HuH-7 (cell line): ENCODE data around the gene GCK.
A peak's percentile ranks its signal among the peaks of the same experiment; 100 is the strongest.

ENCODE experiments used
- DNase-seq: peaks from one replicate; pipeline ENCODE4 v3.0.0; 2011; ENCODE audit warnings: low spot score

GCK gene

DNA sequence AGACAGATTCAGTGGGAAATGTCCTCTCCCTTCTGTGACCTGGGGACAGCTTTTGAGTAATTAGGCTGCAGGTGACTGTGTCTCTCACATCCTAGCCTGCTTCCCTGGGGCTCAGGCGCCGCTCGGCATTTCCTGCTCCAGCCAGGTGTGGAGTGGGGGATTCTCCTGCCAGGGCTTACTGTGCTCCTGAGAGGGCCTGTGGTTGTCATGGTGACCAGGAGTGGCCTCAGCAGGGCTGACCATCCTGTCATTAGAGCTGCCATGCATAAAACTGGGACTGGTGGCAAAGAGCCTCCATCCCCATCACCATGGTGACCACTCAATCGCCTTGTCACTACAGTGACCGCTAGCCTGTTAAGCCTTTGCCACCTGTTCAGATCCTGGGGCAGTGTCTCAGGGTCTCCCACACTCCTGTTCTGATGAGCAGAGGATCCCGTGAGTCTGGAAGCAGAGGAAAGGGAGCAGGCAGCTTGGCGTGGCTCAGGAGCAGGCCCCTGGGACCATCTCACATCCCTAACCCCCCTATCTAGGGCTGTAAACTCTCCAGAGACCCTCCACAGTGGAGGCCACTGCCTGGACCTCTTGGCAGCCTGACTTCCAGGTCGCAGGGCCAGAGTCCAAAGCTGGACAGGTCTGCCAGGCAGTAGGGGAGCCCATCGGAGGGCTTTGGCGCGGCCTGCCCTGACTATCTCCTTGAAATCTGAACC, at the start of gene GCK:
GCK (minus strand) TSS at position 154 of the 707 bp plus-strand sequence. CDS start 486 bp downstream, outside the sequence.
- no peak for DNase-seq

DNA sequence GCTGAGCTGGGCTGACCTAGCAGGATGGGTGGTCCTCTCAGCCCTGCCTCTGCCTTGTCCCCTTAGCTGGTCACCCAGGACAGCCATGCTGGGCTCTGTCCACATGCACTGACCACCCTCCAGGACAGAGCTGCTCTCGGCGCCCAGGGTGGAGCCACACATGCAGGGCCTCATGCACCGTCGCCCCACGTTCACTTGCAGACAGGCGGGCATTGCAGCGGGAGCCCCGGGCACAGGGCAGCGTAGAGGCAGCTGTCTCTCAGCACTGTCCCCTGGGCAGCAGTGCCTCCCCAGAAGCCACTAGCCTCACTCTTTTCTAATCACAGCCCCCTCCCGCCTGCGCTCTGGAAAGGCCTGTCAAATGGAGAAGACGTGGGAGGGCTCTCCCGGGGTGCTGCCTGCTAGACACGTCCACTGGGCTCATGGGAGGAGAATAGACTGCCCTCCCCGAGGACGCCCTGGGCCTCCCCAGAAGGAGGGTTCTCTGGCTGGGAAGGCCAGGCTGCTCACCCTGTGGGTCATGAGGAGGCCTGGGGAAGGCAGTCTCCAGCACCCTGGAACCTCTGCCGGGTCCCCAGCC, 49.0 kb upstream of the GCK start:
- DNase-seq = no peak

DNA sequence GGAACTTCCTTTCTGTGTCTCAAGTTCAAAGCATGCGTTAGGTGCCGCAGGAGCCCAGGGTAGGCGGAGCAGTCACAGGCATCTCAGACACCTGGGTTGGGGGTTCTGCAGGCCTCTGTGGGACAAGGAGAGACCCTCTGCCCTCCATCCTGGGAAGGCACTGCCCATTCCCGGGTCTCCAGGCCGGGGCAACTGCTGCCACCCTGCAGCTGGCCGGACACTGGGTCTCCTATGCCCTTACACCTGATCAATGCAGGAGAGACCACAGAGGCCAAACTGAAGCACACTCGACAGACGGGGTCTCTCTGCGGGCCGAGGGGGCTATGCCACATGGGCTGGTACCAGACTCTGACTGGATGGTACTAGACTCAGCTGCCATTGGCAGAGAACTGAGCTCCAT, 48.5 kb upstream of the GCK start:
- no peak for DNase-seq

DNA sequence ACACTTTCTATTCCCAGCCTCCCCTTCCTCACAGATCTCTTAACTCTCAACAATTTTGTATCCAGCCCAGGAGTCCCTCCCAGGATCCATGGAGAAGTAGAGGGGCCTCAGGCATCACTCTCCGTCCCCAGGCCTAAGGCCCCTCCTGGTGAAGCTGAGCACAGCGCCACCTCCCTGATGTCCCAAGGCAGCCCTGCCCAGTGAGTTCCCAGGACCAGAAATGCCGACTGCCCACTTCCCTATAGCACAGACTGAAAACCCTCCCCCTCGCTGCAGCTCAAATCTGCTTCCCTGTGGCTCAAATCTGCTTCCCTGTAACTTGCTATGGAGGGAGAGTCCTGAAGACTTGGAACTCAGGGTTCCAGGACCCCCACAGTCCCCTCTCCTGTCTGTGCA, 47.1 kb upstream of the GCK start:
- DNase-seq = peak; percentile 50

DNA sequence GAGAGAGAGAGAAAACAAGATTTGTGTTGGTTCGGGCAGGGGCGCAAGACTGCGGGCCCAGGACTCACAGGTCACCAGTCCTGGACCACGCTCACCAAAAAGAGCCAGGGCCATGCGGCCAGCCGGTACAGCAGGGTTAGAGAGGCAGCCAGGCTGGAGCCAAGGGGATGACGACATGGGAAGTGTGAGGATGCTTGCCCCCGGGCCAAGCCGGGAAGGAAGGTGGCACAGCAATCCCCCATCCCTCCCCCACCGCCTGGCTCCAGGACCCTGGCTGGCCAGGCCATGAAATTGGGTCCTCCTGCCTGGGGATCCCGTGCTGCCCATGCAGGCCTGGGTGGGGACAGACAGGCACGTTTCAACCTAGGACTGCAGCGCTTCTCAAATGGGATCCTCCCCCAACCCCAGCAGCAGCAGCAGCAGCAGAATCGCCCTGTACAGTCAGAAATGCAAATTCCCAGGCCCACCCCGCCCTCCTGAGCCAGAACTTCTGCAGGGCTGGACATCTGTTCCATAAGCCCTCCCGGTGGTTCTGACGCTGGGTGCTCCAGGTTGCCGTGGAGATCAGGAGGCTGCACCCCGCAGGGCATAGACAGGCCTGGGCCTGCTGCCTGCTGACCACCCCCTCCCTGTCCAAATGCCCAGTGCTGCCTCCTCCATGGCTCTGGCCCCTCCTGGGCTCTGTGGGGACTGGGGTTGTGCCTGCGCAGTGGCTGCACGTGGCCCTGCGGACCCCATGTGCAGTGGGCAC, 46.5 kb upstream of the GCK start:
- no peak for DNase-seq

DNA sequence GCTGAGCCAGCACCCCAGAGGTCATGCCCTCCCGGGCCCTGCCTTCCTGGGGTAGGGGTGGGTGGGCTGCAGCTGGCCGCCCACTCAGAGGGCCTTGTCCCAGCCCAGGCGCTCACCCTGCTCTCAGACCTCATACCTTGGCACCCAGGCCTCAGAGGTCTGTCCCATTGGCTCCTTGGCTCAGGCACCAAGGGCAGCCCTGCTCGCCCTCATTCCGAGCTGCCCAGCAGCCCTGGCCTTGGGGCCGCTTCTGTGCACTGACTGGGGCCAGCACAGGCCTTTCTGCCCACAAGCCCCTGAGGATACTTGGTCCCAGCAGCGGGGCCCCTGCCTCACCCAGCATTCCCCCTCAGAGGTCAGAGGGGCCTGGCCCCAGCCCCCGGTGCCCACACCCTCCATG, 45.8 kb upstream of the GCK start:
- DNase-seq = no peak

DNA sequence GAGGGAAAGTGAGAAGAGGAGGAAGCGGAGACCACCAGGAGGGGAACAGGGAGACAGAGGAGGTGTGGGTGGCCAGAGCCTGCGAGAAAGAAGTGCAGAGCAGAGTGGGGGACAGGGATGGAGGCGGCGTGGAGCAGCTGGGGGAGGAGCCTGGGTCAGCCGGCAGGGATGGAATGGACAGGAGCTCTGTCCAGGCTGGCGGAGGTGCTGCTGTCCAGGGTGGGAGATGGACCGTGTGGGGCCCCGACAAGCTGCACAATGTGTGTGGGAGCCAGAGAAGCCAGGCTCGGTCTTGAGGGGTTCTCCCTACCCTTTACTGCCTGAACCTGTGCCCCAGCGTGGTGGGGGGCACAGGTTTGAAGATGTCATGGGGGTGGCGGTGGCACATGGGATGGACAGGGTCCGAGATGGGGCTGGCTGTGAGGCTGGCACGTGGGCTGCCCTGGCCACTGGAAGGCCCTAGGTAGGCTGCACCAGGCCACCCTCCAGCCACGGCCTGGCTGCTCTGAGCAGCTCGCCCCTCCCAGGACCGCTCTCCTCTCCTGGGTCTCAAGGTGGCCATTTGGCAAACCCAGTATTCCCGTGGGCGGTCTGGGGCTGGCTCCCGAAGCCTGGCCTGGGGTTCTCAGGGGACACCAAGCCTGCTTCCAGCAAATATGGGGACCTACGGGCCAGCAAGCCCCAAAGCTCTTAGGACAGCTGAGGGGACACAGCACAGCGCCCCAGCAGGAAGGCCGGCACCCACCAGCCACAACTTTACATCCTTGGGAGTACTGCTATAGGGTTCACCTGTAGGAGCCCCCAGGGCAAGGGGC, 43.9 kb upstream of the GCK start:
- no peak for DNase-seq

DNA sequence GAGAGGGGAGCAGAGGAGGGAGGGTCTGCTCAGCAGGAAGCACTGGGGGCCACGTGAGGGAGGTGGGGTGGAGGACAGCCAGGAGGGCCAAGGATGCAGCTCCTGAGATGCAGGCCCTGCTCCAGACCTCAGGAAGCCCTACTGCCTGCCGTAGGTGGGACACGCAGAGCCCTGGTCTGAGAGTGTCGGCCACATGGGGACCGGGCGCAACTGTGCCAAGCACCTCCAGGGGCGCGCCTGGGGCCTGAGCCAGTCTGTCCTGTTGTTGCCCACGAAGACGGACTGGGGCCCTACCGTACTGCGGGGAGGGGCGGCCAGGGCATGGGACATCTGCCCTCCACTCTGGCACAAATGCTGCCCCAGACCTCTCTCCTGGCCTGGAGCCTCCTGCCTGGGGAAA, 43.2 kb upstream of the GCK start:
- DNase-seq = no peak

DNA sequence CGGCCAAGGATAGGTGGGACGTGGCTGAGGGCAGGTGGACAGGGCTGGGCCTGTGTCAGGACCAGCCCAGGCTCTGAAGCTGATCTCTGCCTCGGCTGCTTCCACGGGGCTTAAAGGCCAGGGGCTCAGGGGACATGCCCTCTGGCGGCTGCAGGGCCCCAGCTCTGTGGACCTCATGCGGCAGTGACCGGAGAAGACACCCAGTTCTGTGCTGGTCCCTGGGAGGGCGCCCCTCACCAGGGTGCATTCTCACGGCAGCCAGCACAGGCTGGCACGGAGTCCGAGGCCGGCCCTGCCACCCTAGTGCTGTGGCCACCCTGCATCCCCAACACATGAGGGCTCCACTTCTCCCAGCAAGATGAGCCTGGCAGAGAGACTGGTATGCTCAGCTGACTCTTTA, 41.8 kb upstream of the GCK start:
- DNase-seq = no peak

DNA sequence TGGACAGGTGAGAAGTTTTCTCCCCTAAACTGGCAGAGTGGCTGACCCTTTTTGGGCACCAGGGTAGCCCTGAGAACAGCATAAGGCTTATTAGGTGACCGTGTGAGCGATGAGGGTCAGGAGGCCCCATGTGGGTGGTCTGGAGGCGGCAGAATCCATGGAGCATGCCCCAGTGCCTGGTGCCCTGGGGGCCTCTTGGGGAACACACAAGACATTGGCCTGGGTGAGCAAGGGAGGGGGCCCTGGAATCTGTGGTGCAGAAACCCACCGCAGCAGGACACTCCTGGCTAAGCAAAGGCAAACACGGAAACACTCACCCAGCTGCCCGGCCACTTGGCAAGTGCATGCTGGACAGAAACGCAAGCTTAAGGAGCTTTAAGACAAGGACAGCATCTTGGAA, 41.0 kb upstream of the GCK start:
- DNase-seq = no peak

DNA sequence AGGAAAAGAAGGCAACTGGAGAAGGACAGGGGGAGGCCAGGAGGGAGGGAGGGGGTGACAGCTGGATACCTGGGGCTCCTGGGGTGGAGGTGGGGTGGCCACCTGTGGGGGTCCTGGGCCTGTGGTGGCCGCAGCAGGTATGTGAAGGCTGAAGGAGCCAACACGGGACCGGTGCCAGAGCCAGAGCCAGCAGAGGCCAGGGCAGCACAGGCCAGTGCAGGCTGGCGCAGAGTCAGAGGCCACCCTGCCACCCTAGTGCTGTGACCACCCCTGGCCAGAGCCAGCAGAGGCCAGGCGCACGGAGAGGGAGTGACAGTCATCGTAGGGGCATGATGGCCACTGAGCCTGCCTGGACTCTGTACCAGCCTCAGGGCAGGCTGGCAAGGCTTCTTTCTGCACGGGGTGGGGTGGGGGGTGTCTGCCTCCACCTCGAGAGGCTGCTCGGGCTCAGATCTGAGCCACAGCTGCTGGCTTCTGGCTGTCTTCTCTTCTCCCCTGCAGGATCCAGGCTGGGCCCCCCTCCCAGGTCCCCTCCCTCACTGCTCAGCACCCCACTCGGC, 40.4 kb upstream of the GCK start:
- no peak for DNase-seq

DNA sequence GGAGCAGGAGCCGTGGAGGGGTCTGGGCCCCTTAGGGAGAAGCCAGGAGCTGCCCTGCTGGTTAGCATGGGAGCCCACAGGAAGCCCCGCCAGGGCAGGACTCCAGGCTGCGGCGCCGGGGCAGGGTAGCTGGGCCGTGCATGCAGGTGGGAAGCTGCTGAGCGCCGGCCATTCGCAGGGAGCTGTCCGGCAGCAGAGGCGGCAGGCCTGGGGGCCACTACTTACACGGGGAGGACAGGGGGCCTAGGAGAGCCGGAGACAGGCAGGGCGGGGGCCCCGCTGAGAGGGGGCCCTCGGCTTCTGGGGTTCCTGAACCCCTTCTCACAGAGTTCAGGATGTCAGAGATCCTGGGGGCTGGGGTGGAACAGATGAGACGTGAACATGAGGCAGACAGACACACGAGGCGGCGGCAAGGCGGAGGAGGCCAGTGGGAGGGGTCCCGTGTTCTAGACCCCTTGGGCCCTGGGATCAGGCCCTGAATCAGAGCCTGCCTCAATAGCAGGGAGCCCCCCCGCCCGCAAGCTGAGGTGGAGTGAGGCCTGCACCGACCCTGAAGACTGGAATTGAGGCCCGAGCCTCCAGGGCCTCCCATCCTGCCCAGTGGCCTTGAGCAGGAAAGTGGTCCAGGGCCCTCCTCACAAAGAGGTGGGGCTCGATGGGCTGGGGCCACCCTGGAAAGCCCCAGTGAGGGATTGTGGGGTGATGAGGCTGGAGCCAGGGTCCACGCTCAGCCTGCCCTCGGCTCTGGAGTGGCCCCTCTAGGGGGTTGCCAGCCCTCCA, 39.5 kb upstream of the GCK start:
- no peak for DNase-seq

DNA sequence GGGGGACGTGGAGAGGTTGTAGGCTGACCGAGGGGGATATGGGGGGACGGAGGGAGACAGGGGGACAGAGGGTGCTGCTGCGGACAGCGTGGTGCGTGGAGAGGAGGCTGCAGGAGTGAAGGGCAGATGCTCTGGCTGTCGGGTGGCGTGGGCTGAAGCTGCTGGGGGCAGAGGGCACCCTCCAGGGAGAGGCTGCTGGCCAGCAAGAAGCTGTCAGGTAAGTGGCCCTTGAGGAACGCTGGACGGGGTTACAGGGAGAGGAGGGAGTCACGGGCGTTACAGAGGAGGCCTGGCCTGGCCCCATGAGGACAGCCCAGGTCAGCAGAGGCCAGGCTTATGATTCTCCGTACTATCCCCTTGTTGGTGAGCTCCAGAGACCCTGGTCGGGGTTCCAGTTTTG, 38.7 kb upstream of the GCK start:
- DNase-seq = no peak

DNA sequence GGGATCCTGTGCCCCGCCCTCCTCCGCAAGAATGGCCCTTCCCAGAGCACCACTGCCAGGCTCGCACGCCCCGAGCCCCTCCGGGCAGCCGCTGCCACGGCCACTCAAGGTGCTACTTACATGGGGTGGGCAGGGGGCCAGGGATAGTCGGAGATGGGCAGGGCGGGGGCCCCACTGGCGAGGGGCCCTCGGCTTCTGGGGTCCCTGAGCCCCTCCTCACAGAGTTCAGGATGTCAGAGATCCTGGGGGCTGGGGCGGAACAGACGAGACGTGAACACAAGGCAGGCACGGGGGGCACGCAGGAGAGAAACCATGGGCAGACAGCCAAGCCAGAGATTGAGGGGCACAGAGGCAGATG, 37.1 kb upstream of the GCK start:
- no peak for DNase-seq

DNA sequence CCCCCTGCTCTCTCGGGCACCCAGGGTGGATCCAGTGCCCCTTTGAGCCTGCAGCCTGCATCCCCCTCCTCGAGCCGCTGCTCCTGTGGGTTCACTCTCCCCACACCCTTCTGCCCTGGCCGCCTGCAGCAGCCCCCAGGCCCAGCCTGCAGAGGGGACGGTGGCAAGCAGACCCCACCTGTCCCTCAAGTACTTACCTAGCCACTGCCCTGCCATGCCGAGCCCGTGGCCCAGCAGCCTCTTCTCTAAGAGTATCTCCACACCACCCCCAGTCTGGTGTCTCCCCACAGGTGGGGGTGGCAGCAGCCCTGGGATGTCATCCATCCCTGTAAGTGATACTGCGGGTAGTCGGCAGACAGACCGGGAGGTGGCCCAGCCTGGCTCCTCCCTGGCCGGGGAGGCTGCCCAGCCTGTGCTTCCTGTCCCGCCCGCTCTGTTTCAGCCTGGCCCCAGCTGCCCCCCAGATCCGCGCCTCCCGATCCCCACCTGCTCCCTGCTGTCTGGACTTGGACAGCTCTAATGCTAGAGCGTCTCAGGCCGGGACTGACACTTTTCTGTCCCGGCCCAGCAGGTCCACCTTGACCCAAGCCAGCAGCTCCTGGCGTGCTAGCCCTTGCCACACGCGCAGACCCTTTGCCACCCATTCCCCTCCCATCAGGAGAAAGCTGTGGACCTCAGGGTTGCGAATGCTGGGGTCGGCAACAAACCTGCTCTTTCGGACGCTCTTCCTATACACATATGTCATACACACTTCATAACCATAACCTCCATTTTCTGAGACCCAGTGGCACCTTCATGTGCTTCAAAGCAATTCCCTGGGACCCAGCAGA, 36.5 kb upstream of the GCK start:
- DNase-seq = no peak

DNA sequence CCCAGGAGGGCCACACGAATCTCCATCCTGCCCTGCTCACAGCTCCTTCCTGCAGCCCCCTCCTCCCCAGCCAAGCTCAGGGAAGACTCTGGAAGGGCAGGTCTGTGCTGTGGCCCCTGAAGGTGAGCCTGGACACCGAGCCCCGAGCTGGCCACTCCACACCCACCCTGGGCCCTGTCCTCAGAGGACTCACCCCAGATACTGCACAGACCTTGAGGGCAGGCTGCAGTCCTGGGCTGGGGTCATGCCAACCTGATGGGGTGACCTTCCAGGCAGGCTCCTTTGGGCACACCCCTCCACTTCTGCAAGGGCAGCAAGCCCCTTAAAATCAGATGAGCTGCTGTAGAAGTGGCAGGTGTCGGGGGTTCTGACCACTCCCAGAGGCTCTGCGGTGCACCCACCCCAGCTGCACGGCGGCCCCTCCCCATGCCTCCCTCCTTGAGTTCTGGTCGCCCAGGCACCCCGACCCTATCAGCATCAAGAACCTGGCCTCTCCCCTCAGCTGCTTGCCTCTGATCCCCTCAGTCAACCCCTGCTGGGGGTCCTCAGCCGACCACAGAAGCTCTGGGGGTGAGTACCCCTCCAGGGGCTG, 35.8 kb upstream of the GCK start:
- DNase-seq = no peak

DNA sequence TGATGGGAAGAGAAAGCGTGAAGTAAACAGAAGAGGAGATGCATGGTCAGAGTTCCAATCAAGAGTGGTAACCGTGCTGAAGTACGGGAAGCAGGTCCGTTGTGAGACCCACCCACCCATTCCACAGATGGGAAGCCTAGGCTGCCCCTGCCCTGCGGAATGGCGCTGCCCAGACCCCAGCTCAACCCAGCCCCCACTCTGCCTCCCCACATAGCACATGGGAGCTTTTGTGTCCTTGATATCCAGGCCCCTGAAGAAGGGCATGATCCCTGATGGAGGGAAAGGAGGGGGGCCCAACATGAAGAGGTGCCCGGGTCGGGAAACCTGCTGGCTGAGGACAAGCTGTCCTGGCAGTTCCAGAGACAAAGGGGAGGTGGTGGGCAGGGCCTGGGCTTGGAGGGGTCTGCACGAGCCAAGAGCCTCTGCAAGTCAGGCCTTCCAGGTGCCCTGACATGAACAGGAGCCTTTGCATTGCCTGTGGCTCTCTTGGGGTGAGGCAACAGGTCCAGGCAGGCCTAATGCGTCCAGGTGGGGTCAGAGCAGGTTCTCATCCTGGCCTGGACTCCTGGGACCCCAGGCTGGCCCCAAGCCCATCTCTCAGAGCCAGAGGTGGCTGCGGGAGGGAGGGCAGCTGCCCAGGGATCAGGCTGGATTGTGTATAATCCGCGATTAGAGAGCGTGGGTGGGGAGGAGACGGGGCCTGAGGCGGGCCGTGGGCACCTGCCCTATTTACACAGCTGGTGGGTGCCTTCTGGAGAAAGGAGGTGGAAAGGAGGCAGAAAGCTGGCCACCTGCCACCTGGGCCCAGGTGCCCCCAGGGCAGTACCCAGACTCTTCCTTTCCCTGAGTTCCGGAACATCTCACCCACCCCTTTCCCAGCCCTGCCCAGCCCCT, 35.1 kb upstream of the GCK start:
- DNase-seq = no peak

DNA sequence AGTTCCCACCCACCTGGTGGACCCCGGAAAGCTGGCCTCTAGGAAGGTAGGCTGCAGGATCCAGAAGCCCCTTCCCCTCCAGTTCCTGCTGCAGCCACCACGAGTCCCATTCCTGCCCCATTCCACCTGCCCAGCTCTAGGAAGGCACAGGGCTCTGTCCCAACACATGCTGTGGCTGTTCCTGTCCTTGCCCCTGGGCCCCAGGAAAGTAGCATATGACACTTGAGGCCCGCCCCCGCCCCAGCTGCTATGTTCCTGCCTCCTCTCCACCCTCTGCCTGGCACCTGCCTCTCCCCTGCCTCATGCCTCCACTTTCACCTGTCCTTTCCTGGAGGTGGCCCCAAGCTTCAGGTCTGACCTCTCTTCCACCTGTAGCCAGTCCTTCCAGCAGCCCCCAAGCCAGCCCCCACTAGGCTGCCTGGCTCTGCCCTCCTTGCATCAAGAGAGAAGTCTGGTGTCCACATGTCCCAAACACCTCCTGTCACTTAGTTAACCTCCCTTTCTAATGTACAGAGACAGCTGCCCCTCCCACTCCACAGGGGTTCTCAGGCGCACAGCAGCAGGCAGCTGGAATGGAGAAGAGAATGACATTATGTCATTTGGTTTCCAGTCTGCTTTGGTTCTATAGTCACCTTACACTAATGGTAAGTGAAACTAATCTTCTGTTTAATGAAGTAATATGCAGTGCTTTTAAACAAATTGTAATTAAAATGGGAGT, 34.3 kb upstream of the GCK start:
- no peak for DNase-seq
